ENCODE results near the gene KCNIP1.

The KCNIP1 gene

GRCh38 chr5:170469414-170469813 lies 34.4 kb upstream of the KCNIP1 start:
- DNase-seq (ENCODE audit: extremely low read depth, low read depth) = no peak
- TF ChIP-seq, protein P1, sequence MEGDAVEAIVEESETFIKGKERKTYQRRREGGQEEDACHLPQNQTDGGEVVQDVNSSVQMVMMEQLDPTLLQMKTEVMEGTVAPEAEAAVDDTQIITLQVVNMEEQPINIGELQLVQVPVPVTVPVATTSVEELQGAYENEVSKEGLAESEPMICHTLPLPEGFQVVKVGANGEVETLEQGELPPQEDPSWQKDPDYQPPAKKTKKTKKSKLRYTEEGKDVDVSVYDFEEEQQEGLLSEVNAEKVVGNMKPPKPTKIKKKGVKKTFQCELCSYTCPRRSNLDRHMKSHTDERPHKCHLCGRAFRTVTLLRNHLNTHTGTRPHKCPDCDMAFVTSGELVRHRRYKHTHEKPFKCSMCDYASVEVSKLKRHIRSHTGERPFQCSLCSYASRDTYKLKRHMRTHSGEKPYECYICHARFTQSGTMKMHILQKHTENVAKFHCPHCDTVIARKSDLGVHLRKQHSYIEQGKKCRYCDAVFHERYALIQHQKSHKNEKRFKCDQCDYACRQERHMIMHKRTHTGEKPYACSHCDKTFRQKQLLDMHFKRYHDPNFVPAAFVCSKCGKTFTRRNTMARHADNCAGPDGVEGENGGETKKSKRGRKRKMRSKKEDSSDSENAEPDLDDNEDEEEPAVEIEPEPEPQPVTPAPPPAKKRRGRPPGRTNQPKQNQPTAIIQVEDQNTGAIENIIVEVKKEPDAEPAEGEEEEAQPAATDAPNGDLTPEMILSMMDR (IDR thresholded peaks at IDR 0.05; ENCODE audit: low read depth, low read length) = no peak

- no peak for DNase-seq (ENCODE audit: extremely low read depth, low read depth)
- TF ChIP-seq, protein P1 (IDR thresholded peaks at IDR 0.05; ENCODE audit: low read depth, low read length) = no peak
Observed at GRCh38 chr5:170470275-170470674, 33.5 kb upstream of the KCNIP1 start.

- no peak for DNase-seq (ENCODE audit: extremely low read depth, low read depth)
- TF ChIP-seq, protein P1 (IDR thresholded peaks at IDR 0.05; ENCODE audit: low read depth, low read length) = no peak
Observed at GRCh38 chr5:170470808-170471404, 32.9 kb upstream of the KCNIP1 start.

GRCh38 chr5:170471551-170472178 lies 32.2 kb upstream of the KCNIP1 start:
- no peak for DNase-seq (ENCODE audit: extremely low read depth, low read depth)
- TF ChIP-seq, protein P1 (IDR thresholded peaks at IDR 0.05; ENCODE audit: low read depth, low read length) = no peak

DNA sequence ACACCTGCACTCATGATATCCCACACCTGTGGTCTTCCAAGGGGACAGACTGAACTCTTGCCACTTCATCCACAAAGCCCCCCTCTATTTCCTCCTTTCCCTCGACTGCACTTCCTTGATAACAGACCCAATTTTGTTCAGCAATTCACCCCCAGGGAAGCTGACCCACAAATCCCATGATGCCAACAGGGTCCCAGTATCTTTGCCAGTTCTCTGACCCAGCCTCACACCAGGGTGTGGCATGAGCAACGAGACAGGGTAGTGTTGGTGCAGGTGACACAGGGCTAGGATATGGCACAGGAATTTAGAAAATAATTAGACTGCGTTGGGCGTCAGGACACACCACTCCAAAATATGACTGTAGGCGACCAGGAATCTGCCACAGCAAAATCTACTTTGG lies 30.2 kb upstream of the KCNIP1 start:
- no peak for DNase-seq (ENCODE audit: extremely low read depth, low read depth)
- TF ChIP-seq, protein P1 (IDR thresholded peaks at IDR 0.05; ENCODE audit: low read depth, low read length) = no peak

DNA sequence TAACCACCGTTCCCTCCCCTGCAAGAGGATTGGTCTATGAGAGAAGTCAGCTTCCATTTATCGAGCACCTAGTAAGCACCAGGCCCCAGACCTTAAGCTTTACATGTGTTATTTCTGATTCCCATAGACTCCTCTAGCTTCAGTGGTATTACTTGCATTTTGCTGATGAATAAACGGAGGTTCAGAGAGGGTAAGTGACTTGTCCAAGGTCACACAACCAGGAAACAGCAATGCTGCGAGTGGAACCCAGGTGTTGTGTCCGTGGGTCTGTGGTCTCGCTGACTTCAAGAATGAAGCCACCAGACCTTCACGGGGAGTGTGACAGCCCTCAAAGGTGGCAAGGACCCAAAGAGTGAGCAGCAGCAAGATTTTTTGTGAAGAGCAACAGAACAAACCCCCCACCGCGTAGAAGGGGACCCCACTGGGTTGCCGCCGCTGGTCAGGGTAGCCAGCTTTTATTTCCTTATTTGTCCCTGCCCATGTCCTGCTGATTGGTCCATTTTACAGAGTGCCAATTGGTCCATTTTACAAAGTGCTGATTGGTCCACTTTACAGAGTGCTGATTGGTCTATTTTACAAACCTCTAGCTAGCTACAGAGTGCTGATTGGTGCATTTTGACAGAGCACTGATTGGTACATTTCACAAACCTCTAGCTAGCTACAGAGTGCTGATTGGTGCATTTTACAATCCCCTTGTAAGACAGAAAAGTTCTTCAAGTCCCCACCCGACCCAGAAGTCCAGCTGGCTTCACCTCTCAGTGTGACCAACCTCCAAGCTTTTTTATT lies 29.1 kb upstream of the KCNIP1 start:
- TF ChIP-seq, protein P1 (IDR thresholded peaks at IDR 0.05; ENCODE audit: low read depth, low read length) = no peak
- no peak for DNase-seq (ENCODE audit: extremely low read depth, low read depth)

All from AG09319 (cell line).